Epidermal melanocyte (primary cell): ENCODE data around the gene ITPR2.

Source experiments
- DNase-seq: peaks from one replicate; pipeline ENCODE4 v3.0.0; 2011; ENCODE audit warnings: low spot score; ENCODE audit not compliant: insufficient read length

The ITPR2 gene

GRCh38 chr12:26705851-26706250 lies 127.1 kb downstream of the ITPR2 start:
- DNase-seq, result no peak

GRCh38 chr12:26704684-26705460 lies 128.1 kb downstream of the ITPR2 start:
- DNase-seq, result no peak

- DNase-seq, result no peak
Measured at GRCh38 chr12:26704214-26704613, 128.8 kb downstream of the ITPR2 start.

GRCh38 chr12:26702741-26703140 lies 130.3 kb downstream of the ITPR2 start:
- no peak for DNase-seq

- no peak for DNase-seq
Measured at GRCh38 chr12:26701604-26702215, 131.3 kb downstream of the ITPR2 start.

GRCh38 chr12:26700430-26700829 lies 132.6 kb downstream of the ITPR2 start:
- no peak for DNase-seq

- DNase-seq, result no peak
Measured at GRCh38 chr12:26699237-26699636, 133.8 kb downstream of the ITPR2 start.

- no peak for DNase-seq
Measured at GRCh38 chr12:26698186-26698585, 134.8 kb downstream of the ITPR2 start.

GRCh38 chr12:26697217-26697616 lies 135.8 kb downstream of the ITPR2 start:
- no peak for DNase-seq

GRCh38 chr12:26696613-26697092 lies 136.3 kb downstream of the ITPR2 start:
- no peak for DNase-seq

GRCh38 chr12:26696048-26696612 lies 136.9 kb downstream of the ITPR2 start:
- DNase-seq, result no peak

- DNase-seq, result no peak
Measured at GRCh38 chr12:26694402-26694801, 138.6 kb downstream of the ITPR2 start.

GRCh38 chr12:26692407-26692806 lies 140.6 kb downstream of the ITPR2 start:
- no peak for DNase-seq

GRCh38 chr12:26691234-26691970 lies 141.6 kb downstream of the ITPR2 start:
- peak; percentile 35 for DNase-seq

GRCh38 chr12:26690601-26691000 lies 142.4 kb downstream of the ITPR2 start:
- no peak for DNase-seq

GRCh38 chr12:26689281-26689841 lies 143.6 kb downstream of the ITPR2 start:
- no peak for DNase-seq

GRCh38 chr12:26688344-26688904 lies 144.6 kb downstream of the ITPR2 start:
- no peak for DNase-seq

- DNase-seq, result no peak
Measured at GRCh38 chr12:26686408-26686807, 146.6 kb downstream of the ITPR2 start.

- no peak for DNase-seq
Measured at GRCh38 chr12:26684101-26684500, 148.9 kb downstream of the ITPR2 start.

GRCh38 chr12:26683443-26683842 lies 149.6 kb downstream of the ITPR2 start:
- no peak for DNase-seq
